ENCODE results near the gene ALKBH5.
"Not testable (repeated sequence)": the region's sequence is repeated elsewhere in the genome, so short reads cannot be mapped to it uniquely, and the experiment has no call there.

Gene ALKBH5

DNA sequence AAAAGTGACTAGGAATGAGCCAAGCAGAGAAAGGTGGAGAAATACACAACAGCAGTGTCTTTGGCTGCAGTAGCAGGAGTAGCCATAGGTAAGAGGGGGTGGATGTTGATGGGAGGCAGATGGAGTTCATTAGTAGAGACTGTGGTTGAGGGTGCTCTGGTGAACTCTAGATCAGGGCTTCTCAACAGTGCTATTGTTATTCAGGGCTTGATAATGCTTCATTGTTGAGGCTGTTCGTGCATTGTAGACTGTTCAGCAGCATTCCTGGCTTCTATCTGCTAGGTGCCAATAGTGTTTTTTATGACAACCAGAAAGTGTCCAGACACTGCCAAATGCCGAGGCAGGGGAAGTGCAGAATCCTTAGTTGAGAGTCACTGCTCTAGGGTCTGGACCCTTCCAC is 3.6 kb downstream of the ALKBH5 start:
- no peak for DNase-seq

DNA sequence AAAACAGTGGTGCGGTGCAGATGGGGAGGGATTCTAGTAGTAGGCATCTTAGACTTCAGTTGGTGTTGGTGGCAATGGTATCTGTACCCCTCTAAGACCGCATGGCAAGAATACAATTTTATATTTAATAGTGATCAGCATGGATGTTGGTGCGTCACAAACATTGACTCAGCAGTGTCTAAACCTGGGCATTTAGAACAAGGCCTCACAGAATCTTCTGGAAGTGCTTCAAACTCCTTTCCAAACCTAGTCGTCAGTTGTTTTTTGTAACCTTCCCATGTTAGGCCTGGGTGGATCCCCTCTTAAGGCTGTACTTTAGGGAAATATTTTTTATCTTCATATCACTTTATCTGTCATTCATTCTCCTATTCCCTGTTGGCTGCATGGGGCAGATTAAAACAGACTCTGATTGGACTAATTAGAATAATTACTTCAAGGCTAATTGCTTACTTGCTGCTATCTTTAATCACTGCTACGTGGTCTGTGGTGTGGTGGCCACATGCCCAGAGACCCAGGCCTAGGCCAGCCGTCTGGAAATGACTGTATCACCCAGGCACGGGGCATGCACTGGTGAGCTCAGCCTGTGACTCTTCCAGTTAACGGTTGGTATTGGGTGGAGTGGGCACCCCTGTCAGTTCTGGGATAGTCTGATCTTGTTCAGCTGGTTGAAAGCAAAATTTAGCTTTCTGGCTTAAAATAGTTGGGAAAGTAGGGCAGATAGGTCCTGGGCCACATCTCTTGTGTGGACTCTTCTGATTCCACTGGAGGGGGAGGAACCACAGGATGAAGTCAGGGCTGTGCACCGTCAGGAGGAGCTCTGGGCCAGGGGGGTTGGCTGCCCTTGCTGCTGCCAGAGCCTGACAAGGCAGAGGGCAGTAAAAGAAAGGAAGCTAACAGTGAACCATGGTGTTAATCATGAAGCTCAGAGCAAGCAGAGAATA is 4.5 kb downstream of the ALKBH5 start:
- DNase-seq = no peak

DNA sequence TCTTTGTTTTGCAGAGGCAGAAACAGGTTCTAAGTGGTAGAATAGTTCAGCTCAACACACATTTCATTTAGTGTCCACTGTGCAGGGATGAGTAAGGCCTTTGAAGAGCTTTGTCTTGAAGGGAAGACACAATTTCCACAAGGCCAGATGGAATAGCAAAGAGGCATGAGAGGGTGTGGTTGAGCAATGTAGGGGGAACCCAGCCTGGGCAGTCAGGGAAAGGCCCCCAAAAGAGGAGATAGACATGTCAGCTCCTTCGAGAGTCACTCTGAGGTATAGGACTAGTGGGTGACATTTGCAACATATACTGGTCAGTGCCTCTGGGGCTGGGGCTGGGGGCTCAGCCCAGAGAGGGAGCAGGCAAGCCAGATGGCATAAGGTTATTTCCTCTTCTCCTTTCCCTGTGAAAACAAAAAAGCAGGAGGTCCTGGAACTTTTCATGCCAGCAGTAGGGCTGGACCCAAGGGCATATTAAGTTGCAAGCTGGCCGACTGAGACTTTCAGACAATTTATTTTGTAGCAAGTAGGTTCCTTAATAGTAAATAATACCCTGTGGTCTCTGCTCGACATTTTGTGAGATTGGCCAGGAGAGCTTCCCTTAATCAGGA is 7.1 kb downstream of the ALKBH5 start:
- no peak for DNase-seq

DNA sequence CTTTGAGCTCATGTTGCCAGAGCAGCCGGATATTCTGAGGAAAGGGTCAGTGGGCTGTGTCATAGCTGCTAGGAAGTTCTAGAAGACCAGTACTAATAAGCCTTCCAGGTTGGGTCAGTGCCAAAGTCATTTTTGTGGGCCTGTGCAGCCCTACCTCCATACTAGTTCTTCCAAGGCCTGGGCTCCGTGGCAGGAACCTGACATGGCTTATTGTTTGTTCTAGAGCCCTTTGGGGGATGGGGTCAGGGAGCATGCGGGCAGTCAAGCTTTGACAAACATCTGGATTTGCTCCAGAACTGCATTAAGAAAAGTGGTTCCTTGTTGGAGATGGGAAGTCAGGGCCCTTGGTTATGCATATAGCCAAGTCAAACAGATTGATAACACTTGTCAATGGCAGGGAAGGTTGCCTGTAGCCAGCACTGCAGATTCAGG is 7.6 kb downstream of the ALKBH5 start:
- no peak for DNase-seq

DNA sequence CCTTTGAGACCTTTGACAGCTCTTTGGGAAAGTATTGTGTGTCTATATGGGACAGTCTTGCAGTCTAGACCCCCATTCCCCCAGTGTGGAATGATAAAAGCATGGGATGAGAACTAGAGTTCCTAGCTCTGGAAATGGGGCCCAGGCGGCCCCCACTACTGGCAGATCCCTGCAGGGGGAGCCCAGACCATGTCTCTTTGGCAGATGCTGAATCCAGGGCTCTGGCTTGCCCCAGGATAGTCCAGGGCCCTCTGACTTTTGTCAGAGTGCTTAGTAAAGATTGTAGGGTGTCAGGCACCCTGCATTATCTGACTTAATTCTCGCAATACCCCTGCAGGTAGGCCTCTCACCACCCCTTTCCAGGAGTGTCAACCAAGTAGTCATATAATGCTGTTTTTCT is 8.3 kb downstream of the ALKBH5 start:
- no peak for DNase-seq

DNA sequence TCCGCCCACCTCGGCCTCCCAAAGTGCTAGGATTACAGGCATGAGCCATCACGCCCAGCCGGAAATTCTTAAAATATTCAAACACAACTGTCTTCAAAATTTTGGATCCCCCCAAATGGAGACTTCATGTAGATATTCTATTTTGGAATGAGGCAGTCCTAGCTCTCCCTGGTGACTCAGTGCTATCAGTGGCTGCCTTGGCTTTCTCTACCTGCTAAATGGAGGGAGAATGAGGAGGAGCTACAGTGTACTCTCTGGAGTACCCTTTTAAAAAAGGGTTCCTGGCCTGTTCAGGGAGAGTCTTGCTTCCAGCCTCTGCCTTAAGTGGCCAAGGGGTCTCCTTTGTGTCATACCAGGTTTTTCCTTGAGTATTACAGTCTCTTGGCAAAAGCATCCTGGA is 10.8 kb downstream of the ALKBH5 start:
- DNase-seq = no peak

DNA sequence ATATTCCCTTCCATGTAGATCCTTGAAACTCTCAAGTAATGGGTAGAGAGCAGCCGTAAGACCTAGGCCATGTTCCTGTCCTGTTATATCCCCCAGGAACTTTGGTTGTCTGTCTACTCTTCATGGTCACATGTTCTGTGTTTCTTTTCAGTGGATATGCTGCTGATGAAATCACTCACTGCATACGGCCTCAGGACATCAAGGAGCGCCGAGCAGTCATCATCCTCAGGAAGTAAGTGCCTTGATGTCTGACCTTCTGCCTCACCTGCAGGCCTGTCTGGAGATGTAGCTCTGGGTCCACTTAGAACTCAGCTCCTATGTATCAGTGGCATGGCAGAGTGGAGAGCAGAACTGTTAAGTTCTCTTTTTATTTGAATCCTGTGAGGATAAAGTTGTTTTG is 11.2 kb downstream of the ALKBH5 start:
- DNase-seq = no peak

DNA sequence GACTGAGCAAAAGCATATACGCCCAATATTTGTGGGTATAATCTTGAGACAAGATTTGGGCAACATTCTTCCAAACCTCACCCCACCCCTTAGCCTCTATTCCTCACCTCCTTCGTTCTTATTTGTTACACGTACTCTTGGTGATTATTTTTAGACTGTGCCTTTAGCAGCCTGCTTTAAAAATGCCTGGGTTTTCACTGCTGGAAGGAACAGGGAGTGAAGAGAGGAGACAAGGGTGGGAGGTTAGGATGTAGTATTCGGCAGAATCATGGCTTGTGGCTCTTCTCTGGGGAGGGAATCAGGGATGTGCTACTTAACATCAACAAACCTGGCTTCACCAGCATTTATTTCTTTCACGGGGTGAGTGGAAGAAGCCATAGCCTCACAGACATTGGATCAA is 11.6 kb downstream of the ALKBH5 start:
- no peak for DNase-seq

DNA sequence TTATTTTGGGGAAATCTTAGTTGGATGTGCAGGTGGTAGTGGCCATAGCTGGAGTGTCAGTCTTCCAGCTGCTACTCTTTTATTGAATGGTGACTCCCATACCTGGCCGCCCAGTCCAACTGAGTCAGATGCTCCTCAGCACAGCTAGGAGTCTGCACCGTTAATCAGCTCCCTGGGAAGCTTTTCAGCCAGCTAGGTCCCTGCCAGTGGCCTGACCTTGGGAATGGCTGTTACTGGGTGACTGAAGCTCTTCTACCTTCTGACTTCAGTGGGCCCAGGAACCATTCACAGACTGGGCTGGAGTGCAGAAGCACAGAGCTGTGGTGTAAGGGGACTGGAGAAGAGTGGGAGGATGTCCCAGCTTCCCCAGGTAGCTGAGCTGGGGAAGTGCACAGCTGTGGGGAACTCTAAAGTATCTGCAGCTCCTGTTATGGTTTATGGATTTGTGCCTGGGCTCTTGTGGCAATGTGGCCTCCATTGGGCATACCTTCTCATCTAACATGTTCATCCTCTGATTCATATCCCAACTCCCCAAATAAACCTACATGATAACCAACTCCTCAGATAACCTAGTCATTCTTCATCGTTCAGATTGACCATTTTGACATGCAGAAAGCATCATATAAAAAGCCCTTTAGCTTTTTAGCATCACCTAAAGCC is 14.0 kb downstream of the ALKBH5 start:
- no peak for DNase-seq

DNA sequence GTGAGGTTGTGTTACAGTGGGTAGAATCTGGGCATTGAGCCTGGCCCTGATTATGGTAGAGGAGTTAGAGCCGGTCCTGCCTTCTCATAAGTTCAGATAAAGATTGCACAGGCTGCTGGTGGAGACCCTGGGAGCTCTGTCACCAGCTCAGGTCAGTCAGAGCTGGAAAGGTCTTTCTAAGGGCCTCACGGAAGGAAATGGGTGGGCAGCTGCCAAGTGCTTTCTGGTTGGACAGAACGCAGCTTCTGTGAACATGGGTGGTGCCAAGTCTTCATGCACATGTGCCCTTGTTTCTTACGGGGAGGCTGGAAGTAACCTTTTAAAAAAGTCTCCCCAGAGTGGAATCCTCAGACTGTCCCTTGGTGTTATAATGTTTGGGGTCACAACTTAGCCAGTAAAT is 14.9 kb downstream of the ALKBH5 start:
- DNase-seq = no peak

DNA sequence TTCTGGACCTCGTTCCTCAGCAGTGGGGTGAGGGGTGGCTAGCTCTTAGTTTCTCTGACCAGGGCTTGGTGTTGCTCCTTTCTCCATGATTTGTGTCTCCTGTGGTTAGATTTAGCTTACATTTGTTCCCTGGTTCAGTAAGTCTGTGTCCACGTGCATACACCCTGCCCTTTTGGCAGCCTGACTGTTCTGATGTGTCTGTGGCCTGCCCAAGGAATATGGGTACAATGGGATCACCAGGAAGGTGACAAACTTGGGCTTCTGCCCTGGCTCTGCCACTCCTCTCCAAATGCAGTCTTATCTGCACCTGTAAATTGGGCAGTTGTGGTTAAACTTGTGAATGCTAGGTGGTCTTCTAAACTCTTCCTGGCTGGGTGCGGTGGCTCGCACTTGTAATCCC is 17.5 kb downstream of the ALKBH5 start:
- no peak for DNase-seq

DNA sequence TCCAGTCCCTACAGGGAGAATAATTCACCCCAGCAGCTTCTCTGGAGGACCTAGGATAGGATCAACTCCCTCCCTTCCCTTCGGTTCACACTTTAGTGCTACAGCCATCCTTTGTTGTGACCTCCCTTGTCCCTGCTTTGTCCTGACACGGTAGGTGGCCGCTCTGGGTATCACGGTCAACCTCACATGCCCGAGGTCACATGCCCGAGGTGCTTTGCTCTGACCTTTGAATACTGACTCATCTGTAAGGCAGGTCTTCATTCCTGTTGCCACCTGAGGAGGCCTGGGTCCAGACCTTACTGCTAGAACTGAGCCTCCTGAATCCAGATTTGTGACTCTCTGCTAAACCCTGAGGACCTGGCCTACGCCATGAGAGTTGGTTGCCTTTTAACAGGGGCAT is 19.7 kb downstream of the ALKBH5 start:
- DNase-seq = no peak

DNA sequence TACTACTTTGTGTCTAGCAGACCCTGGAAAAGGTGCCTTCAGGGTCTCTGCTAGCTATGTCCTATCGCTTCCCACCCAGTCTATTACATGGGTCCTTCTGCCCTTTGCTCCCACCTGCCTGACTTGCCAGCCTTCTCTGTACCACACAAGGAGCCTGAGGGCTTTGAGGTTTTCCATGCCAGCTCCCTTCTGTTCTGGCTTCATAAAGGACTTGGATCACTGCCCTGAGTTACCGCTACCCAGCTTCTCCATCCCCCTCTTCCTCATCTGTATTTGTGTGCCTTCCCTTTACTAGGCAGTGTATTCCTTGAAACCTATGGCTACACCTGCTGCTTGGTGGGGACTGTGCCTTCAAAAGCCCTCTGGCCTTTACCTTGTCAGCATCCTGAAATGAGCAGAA is 22.2 kb downstream of the ALKBH5 start:
- no peak for DNase-seq

DNA sequence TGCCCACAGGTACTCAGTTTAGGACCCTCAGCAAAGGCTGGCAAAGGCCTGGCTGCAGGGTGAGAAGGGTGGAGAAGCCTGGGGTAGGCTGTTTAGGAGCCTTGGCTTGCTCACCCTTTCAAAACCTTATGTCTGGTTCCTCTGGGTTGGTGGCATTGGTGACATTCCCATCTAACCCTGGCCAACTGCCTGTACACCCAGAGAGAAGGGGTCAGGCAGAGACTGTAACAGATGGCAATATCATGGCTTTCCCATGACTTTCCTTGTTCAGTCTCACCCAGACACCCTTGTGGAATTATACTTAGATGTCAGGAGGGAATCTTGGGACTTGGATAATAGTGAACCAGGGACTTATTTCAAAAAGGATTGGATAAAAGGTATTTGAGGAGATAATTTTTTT is 23.3 kb downstream of the ALKBH5 start:
- no peak for DNase-seq

DNA sequence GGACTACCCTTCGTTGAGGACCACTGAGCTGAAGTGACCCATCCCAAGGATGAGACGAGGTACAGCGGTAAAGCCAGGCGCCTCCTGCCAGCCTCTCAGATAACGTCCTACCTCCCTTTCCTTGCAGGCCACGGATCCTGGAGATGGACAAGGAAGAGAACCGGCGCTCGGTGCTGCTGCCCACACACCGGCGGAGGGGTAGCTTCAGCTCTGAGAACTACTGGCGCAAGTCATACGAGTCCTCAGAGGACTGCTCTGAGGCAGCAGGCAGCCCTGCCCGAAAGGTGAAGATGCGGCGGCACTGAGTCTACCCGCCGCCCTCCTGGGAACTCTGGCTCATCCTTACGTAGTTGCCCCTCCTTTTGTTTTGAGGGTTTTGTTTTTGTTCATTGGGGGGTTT is 24.5 kb downstream of the ALKBH5 start:
- no peak for DNase-seq

DNA sequence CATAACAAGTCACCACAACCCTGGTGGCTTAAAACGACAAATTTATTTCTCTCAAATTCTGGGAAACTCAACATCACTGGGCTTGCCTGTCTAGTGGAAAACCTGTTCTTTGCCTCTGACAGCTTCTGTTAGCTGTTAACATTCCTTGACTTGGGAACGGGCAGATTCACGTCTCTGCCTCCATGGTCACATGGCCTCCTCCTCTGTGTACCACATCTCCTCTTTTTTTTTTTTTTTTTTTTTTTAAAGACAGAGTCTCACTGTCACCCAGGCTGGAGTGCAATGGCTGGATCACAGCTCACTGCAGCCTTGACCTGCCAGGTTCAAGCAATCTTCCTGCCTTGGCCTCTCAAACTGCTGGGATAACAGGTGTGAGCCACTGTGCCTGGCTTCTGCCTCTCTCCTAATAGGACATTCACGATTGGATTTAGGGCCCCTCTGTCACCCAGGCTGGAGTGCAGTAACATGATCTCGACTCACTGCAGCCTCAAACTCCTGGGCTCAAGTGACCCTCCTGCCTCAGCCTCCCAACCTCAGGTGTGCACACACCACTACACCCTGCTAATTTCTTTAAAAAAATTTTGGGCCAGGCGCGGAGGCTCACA is 30.1 kb downstream of the ALKBH5 start:
- DNase-seq = no peak

DNA sequence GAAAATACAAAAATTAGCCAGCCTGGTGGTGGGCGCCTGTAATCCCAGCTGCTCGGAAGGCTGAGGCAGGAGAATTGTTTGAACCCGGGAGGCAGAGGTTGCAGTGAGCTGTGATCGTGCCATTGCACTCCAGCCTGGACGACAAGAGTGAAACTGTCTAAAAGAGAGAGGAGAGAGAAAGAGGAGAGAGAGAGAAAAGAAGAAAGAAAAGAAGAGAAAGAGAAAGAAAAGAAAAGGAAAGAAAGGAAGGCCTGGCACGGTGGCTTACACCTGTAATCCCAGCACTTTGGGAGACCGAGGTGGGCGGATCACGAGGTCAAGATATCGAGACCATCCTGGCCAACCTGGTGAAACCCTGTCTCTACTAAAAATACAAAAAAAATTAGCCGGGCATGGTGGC is 33.3 kb downstream of the ALKBH5 start:
- not testable (repeated sequence) for DNase-seq

DNA sequence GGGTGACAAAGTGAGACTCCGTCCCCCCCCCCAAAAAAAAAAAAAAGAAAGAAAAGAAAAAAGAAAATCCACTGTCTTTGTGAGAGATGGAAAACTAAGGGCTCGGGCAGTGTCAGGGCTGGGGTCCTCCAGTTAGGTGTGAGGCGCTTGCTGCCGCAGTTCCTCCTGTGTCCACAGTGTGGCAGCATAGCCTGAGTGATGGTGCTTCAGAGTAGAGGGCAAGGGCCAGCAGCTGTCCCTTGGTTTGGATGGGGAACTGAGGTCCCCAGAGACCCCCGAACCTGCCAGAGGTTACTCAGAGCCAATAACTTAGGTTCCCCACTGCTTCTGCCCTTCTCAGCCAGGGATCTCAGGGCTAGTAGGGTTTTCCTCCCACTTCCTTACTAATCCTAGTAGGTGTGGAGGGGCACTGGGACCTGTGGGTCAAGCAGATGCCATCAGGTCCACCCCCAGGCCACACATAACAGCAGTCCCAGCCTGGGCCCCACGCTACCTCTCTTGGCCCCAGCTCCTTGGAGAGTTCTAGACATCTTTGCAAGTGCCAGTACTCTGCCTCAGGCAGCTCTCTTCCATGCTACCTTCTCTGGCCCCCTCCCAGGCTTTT is 33.9 kb downstream of the ALKBH5 start:
- peak; percentile 50 for DNase-seq

DNA sequence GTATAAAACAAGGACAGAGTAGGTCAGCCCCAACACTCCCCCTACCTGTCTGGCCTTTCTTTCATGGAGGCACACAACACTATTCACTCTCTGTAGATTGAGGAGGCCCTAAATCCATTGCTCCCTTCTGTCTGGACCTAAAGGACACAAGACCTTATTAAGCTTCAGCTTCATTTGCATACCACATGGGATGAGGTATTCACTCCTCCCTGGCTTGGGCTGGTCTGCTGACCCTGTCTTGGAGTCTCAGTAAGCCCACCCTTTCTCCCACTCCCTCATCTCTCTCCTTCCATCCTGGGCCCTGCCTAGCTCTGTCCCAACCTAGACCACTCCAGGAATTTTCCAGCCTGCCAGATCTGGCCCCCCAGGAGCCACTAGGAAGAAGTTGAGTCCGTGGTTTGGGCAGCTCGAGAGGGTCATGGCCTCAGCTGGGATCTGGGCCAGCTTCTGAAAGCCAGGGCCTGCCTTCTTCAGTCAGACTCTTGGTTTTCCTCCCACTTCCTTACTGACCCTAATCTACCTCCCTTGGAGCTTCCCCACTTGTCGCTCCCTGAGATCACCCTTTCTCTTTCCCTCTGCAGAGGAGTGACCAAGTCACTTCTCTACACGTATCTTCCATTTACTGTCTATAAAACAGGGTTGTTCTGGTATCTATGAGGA is 35.3 kb downstream of the ALKBH5 start:
- no peak for DNase-seq

DNA sequence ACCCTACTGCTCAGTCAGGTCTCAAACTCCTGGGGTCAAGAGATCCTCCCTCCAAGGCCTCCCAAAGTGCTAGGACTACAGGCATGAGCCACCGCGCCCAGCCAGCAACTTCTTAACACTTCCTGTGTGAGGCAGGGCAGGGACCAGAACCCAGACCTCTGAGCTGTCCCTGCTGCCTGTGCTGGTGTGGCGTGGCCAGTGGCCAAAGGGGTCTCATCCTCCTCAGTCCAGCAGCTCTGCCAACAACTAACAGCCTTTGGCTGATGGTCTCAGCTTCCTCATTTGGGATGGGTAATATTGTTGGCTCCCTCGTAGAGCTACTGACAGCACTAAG is 40.4 kb downstream of the ALKBH5 start:
- no peak for DNase-seq

DNA sequence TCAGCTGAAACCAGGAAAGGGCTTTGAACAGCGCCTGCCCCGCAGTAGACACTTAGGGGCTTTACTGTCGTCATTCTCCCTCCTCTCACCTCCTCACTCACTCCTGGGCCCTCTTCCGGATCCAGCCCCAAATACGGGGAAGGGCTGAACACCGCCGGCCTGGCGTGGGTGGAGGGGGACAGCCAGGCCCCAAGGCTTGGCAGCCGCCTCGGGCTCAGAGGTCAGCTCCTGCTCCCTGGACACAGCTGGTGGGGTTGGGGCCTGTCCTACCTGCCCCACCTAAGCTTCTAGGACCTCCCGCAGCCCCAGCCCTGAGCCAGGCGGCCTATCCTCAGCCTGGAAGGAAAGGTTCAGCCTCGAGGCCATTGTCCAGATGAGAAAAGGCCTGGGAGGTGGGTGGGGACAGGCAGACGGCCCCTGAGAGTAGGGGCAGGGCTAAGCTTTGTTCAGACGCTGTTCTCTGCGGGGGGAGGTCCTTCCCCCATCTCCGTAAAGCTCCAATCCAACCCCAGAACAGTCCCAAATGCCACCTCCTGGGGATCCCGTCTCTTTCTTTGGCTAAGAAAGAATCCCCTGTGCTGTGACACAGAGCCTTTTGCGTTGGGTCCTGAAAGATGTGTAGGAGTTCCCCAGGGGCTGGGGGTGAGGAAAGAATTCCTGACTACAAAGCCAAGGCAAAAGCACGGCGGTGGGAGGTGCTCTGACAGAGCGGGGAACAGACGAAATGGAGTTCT is 40.9 kb downstream of the ALKBH5 start:
- DNase-seq = no peak

DNA sequence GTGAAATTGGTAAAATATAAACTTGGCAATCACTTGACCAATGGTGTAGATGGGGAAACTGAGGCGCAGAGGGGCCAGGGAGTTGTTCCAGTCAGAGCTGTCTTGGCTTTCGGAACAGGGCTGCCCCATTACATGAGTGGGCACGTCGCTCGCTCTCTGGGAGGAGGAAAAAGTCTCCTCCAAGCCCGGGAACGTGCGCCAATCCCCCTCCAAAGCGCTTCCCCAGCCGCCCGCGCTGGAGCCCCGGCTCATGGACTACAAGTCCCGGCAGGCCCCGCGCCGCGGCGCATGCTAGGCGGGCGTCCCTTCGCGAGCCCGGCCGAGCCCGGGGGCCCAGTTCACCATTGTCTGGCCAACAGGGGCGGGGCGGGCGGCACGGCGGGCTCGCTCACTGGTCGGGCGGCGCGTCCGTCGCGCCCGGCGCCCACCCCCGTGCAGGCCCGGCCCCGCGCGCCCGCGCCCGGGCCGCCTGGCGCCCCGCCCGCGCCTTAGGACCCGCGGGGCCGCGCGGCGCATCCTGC is 41.6 kb downstream of the ALKBH5 start, which contains the start of gene LLGL1:
Gene LLGL1, plus strand, starts transcription at position 515 of the 521 bp plus-strand sequence. CDS start 48 bp downstream, outside the sequence.
- peak; percentile 92 for DNase-seq
